Activated T-cell treated with anti-CD3 and anti-CD28 coated beads, Interleukin-2, amount 50 U/mL, for 24 hours (primary cell): ENCODE measurements around the gene PRR11.

Source experiments
- DNase-seq: peaks from one replicate; pipeline ENCODE4 v3.0.0-alpha.2; 2020
- H3K27ac Mint-ChIP-seq: 2 replicates; pipeline ENCODE4 v1.8.0; 2020; ENCODE audit warnings: mild to moderate bottlenecking, mixed read lengths
- H3K27me3 Mint-ChIP-seq: 2 replicates; pipeline ENCODE4 v1.8.0; 2020; ENCODE audit warnings: mixed read lengths
- H3K36me3 Mint-ChIP-seq: 2 replicates; pipeline ENCODE4 v1.8.0; 2020; ENCODE audit warnings: low read depth, mixed read lengths
- H3K4me1 Mint-ChIP-seq: 2 replicates; pipeline ENCODE4 v1.8.0; 2020; ENCODE audit warnings: low read depth, mixed read lengths
- H3K4me3 Mint-ChIP-seq: 2 replicates; pipeline ENCODE4 v1.8.0; 2020; ENCODE audit warnings: mild to moderate bottlenecking, moderate library complexity, mixed read lengths
- H3K9me3 Mint-ChIP-seq: 2 replicates; pipeline ENCODE4 v1.8.0; 2020; ENCODE audit warnings: mixed read lengths

Gene PRR11

DNA sequence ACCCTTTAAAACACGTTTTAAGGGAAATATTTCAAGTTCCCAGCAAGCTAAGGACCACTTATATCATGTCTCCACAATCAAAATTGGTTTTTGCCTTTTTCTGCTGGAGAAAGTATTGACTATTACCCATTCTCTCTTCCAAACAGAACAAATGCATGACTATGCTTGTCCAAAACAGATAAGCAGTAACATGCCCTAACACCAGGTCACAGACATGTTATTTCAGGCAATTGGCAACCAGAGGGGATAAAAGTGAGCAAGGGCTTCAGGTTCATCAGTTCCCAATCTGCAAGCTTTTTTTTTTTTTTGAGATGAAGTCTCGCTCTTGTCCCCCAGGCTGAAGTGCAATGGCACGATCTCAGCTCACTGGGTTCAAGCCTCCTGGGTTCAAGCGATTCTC is 15.6 kb upstream of the PRR11 start:
- Mint-ChIP-seq H3K9me3 (no peaks in the 10 kb centered on the region), H3K4me1 (peaks cover 2% of the 10 kb centered on the region), H3K36me3 (peaks cover 16% of the 10 kb centered on the region), H3K4me3 (no peak overlapping the region), H3K27ac (no peak overlapping the region), H3K27me3 (no peaks in the 10 kb centered on the region)
- no peak for DNase-seq

DNA sequence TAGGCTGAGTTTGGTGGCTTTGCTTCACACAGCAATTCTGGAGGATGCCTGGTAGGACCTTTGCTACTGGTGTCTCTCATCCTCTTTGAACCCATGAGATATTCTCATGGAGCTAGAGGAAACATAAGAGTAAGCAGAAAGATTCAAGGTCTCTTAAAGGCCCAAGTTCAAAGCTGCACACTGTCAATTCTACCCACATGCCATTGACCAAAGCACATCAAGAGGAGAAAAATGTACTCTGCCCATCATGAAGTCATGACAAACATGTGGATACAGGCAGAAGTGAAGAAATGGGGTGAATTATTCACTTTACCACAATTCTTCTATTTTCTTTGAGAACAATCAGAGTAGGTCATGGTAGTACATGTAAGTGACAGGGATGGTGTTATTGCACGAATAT is 13.7 kb upstream of the PRR11 start:
- Mint-ChIP-seq H3K27me3 (no peaks in the 10 kb centered on the region), H3K27ac (no peak overlapping the region), H3K36me3 (peaks cover 24% of the 10 kb centered on the region), H3K4me1 (peaks cover 8% of the 10 kb centered on the region), H3K4me3 (no peak overlapping the region), H3K9me3 (no peaks in the 10 kb centered on the region)
- DNase-seq: no peak

DNA sequence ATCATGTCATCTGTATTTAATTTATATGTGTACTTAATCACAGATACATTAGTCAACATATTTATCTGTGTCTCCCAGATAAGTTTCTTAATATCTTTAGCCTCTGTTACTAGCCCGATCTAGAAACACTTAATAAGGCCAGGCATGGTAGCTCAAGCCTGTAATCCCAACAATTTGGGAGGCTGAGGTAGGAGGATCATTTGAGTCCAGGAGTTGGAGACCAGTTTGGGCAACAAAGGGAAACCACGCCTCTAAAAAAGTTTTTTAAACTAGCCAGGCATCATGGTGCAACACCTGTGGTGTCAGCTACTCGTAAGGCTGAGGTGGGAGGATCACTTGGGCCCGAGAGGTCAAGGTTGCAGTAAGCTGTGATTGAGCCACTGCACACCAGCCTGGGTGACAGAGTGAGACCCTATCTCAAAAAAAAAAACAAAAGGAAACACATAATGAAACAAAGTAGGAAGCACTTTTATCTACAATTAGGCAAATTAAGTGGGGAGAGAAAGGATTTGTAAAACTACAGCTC is 9.9 kb upstream of the PRR11 start:
- H3K27ac Mint-ChIP-seq: no peak overlapping the region
- no peak overlapping the region for H3K4me3 Mint-ChIP-seq
- H3K9me3 Mint-ChIP-seq: no peaks in the 10 kb centered on the region
- DNase-seq: no peak
- H3K4me1 Mint-ChIP-seq: peaks cover 22% of the 10 kb centered on the region
- H3K36me3 Mint-ChIP-seq: peaks cover 26% of the 10 kb centered on the region
- H3K27me3 Mint-ChIP-seq: no peaks in the 10 kb centered on the region

DNA sequence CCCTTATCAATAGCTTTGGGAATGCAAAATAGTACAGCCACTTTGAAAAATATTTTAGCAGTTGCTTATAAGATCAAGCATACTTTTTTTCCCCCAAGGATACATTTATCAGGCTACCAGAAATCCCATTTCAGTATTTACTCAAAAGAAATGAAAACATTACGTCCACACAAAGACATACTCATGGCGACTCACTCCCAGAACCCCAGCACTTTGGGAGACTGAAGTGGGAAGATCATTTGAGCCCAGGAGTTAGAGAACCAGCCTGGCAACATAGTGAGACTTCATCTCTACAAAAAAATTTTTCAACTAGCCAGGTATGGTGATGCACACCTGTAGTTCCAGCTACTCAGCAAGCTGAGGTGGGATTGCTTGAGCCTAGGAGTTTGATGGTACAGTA is 6.5 kb upstream of the PRR11 start:
- peaks cover 46% of the 10 kb centered on the region for H3K4me1 Mint-ChIP-seq
- H3K27ac Mint-ChIP-seq: no peak overlapping the region
- no peaks in the 10 kb centered on the region for H3K27me3 Mint-ChIP-seq
- H3K9me3 Mint-ChIP-seq: no peaks in the 10 kb centered on the region
- peaks cover 29% of the 10 kb centered on the region for H3K36me3 Mint-ChIP-seq
- H3K4me3 Mint-ChIP-seq: no peak overlapping the region
- DNase-seq: no peak

DNA sequence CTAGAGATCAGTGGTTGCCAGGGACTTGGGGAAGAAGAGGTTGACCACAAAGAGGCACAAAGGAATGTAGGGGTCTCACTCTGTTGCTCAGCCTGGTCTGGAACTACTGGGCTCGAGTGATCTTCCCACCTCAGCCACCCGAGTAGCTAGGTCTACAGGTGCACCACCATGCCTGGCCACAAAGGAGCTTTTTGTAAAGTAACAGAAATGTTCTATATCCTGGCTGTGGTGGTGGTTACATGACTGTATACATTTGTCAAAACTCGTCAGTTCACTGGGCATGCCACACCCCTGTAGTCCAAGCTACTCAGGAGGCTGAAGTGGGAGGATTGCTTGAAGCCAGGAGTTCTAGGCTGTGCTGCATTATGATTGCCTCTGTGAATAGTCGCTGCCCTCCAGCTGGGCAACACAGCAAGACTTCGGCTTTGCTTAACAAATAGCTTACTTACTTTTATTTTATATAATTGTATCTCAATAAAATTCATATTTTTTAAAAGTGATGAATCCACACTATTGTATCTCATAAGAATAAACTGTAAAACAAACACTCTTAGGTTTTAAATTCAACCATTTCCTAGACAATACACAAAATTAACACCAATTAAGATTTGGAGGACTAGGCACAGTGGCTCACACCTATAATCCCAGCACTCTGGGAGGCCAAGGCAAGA is 5.6 kb upstream of the PRR11 start:
- DNase-seq: no peak
- no peak overlapping the region for H3K4me3 Mint-ChIP-seq
- H3K36me3 Mint-ChIP-seq: peaks cover 20% of the 10 kb centered on the region
- no peaks in the 10 kb centered on the region for H3K27me3 Mint-ChIP-seq
- no peak overlapping the region for H3K27ac Mint-ChIP-seq
- H3K9me3 Mint-ChIP-seq: no peaks in the 10 kb centered on the region
- H3K4me1 Mint-ChIP-seq: peaks cover 46% of the 10 kb centered on the region

DNA sequence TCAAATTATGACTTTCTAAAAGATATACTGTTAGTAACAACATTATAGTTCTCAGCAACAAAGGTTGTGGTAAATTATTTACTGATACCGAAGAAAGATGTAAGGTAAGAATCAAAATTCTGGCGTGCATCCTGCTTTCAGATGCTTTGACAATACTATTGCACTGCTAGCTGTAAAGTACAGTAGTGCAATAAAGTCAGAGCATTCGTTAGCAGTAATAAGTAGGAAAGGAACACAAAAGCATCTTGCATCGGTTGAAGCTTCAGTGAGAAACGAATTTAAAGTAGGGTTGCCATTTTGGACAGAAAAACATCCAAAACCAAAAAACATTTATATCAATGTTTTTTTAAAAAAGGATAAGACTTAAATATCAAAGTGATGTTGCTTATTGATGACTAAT is 4.5 kb upstream of the PRR11 start:
- Mint-ChIP-seq H3K36me3 (peaks cover 12% of the 10 kb centered on the region), H3K4me1 (peaks cover 40% of the 10 kb centered on the region), H3K27ac (no peak overlapping the region), H3K27me3 (no peaks in the 10 kb centered on the region), H3K9me3 (no peaks in the 10 kb centered on the region), H3K4me3 (no peak overlapping the region)
- no peak for DNase-seq

DNA sequence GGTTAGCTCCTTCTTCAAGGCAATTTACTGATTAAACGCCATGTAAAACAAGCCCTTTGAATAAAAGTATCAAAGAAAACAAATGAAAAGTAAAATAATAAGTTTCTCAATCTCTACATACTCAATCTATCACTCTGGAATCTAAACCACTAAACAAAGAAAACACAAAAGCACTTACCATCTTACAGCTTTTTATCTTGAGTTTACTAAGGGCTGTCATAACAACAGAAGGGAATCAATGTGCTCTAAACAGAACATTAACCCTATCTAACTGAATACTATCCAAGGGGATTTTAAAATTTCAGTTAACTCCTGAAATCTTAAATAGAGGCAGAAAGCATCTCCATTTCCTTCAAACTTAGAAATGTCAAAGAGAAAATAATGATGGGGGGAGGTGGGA is 4.0 kb upstream of the PRR11 start:
- no peaks in the 10 kb centered on the region for H3K9me3 Mint-ChIP-seq
- peaks cover 12% of the 10 kb centered on the region for H3K36me3 Mint-ChIP-seq
- H3K4me1 Mint-ChIP-seq: peaks cover 40% of the 10 kb centered on the region
- no peak overlapping the region for H3K27ac Mint-ChIP-seq
- H3K4me3 Mint-ChIP-seq: peak overlapping the region; percentile 5
- DNase-seq: no peak
- no peaks in the 10 kb centered on the region for H3K27me3 Mint-ChIP-seq

DNA sequence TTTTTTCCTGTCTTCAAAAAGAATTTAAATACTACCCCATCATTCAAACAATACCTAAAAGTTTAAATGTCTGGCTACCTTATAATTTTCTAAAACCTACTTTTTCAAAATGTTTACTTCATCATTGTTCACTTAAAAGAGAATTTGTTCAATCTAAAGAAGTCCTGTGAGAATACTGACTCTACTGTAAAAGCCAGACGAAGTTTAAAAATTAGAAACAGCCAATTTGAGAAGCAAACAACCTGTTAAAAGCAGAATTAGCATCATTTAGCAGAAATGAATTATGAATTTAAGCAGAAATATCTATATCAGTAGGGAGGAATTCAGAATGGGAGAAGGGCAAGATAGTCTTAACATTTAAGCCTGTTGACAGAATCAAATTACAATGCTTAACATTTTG is 2.6 kb upstream of the PRR11 start:
- H3K36me3 Mint-ChIP-seq: peaks cover 12% of the 10 kb centered on the region
- peaks cover 44% of the 10 kb centered on the region for H3K4me1 Mint-ChIP-seq
- H3K9me3 Mint-ChIP-seq: no peaks in the 10 kb centered on the region
- no peak overlapping the region for H3K27ac Mint-ChIP-seq
- no peak overlapping the region for H3K4me3 Mint-ChIP-seq
- no peaks in the 10 kb centered on the region for H3K27me3 Mint-ChIP-seq
- DNase-seq: no peak

DNA sequence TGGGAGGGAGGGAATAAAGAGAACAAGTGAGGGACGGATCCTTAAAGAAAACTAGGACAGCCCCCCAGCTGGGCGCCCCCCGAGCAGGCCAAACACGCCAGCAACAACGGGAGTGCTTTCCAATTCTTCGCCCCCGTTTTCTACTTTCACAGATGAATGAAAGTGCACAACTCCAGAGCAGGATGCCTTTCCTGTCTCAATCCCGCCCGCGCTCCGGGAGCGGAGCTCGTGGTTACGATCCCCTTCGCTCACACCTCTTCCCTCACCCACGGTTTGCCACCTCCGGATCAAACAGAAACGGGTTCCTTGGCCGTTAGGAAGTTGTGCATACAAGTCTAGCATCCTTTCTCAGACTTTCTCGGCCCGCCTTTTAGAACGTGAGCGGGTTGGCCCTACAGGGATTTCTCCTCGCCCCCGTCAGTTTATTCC is 1.2 kb upstream of the PRR11 start:
- Mint-ChIP-seq H3K36me3 (peaks cover 10% of the 10 kb centered on the region), H3K4me3 (no peak overlapping the region), H3K27ac (no peak overlapping the region), H3K9me3 (no peaks in the 10 kb centered on the region), H3K27me3 (no peaks in the 10 kb centered on the region), H3K4me1 (peaks cover 43% of the 10 kb centered on the region)
- DNase-seq: no peak

DNA sequence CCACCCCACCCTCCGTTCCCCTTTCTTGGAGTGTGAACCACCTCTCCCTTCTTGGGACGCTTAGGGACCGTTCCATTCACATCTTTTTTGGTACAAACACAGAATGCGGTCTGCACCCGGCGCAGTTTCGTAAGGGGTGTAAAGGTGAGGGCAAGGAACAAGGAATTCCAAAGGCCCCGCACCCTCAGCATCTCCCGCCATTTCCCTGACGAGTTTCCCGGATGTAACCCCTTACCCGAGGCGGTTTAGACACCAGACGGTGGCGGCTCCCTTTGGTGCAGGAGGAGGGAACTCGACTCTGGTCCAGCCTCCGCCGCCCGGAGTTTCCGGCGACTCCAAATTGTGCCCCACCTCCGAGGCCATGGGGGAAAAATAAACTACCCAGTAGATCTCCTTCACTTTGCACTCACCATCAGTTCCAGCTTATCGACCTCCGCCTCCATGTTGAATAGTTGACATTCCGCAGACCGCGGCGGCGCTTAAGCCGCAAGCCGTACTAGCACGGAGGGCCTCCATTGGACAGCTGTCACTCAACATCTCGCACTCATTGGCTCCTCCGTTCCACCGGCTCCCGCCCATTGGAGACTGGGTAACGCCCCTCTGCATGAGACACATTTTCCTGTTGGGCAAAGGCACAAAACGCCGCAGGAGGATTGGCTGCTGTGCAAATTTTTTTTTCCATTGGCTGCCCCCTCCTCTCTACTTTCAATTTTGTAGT is 666 bp upstream of the PRR11 start, which contains the start of gene SKA2:
TSS of gene SKA2 (minus strand) at position 466 of the 718 bp plus-strand sequence. CDS start at position 443, 23 bp downstream.
- Mint-ChIP-seq H3K27ac (no peak within 1 kb of the TSS), H3K9me3 (no peaks in the 10 kb centered on the region), H3K36me3 (peaks cover 10% of the 10 kb centered on the region), H3K4me1 (peaks cover 38% of the 10 kb centered on the region), H3K4me3 (no peak within 1 kb of the TSS), H3K27me3 (no peaks in the 10 kb centered on the region)
- peak; percentile 96 for DNase-seq

DNA sequence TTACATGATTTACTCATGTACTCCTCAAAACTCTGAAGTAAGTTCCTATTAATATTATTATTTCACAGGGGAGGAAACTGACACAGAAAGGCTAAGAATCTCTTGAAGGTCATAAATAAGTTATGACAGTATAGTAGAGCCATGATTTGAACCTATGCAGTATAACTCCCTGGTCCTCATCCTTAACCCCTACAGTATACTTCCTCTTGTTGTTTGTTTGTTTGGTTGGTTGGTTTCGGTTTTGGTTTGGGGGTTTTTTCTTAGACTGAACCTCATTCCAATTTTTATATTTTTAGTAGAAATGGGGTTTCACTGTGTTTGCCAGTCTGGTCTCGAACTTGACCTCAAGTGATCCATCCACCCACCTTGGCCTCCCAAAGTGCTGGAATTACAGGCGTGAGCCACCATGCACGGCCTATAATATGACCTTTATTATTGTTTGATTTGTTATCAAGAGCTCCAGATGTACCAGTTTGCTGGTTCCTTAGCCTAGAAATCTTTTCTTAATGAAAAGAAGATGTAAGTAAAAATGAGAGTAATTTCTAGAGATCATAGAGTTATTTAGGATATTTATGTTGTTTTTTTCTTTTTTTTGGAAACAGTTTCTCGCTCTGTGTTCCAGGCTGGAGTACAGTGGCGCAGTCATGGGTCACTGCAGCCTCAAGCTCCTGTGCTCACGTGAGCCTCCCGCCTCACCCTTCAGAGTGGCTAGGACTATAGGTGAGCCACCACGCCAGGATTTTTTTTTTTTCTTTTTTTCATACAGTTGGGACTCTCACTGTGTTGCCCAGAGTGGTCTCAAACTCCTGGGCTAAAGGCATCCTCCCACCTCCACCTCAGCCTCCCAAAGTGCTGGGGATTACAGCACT is 4.8 kb downstream of the PRR11 start:
- H3K27me3 Mint-ChIP-seq: no peaks in the 10 kb centered on the region
- H3K36me3 Mint-ChIP-seq: peaks cover 2% of the 10 kb centered on the region
- no peak overlapping the region for H3K27ac Mint-ChIP-seq
- H3K4me3 Mint-ChIP-seq: no peak overlapping the region
- H3K9me3 Mint-ChIP-seq: no peaks in the 10 kb centered on the region
- peaks cover 10% of the 10 kb centered on the region for H3K4me1 Mint-ChIP-seq
- peak; percentile 17 for DNase-seq

DNA sequence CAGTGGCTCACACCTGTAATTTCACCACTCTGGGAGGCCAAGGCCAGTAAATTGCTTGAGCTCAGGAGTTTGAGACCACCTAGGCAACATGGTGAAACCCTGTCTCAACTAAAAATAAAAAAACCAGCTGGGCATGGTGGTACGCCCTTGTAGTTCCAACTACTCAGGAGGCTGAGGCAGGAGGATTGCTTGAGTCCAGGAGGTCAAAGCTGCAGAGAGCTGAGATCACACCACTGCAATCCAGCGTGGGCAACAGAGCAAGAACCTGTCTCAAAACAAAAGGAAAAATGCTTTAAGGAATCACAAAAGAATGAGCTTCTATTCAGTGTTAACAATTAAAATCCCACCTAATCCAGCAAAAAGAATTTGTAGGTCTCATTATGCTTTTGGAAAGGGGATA is 5.9 kb downstream of the PRR11 start:
- DNase-seq: peak; percentile 11
- Mint-ChIP-seq H3K36me3 (peaks cover 2% of the 10 kb centered on the region), H3K4me3 (no peak overlapping the region), H3K4me1 (peaks cover 14% of the 10 kb centered on the region), H3K27me3 (no peaks in the 10 kb centered on the region), H3K27ac (no peak overlapping the region), H3K9me3 (no peaks in the 10 kb centered on the region)

DNA sequence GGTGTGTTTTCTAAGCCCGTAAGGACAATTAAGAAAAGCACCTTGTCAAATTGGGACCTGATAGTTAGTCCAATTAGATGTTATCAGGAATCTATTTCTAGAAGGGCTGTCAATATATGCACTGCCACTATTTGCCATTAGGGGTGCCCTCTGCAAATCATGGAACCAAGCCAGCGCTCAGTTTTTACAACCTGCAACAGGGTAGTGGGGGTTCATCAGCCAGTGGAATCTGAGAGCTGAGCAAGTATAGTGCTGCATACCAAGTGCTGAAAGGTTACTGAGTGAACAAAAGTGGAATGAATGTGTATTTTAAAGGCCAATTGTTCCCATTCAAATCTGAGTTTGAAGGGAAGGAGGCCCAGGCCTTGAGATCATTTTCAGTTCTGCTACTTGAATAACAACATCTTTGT is 10.4 kb downstream of the PRR11 start:
- no peaks in the 10 kb centered on the region for H3K27me3 Mint-ChIP-seq
- H3K4me3 Mint-ChIP-seq: no peak overlapping the region
- no peak overlapping the region for H3K27ac Mint-ChIP-seq
- peak; percentile 37 for DNase-seq
- H3K4me1 Mint-ChIP-seq: peaks cover 13% of the 10 kb centered on the region
- peaks cover 10% of the 10 kb centered on the region for H3K36me3 Mint-ChIP-seq
- H3K9me3 Mint-ChIP-seq: no peaks in the 10 kb centered on the region

DNA sequence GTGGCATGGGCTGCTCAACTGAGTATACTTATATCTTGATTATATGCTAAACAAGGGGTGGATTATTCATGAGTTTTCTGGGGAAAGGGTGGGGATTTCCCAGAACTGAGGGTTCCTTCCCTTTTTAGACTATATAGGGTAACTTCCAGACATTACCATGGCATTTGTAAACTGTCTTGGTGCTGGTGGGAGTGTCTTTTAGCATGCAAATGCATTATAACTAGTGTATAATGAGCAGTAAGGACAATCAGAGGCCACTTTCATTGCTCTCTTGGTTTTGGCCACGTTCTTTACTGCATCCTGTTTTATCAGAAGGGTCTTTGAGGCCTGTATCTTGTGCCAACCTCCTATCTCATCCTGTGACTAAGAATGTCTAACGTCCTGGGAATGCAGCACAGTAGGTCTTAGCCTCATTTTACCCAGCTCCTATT is 12.0 kb downstream of the PRR11 start:
- Mint-ChIP-seq H3K27ac (no peak overlapping the region), H3K4me3 (no peak overlapping the region), H3K27me3 (no peaks in the 10 kb centered on the region), H3K36me3 (peaks cover 11% of the 10 kb centered on the region), H3K4me1 (peaks cover 11% of the 10 kb centered on the region), H3K9me3 (no peaks in the 10 kb centered on the region)
- no peak for DNase-seq
